ENCODE results near the gene NOCT.

- TF ChIP-seq SP1 (IDR thresholded peaks at IDR 0.05; ENCODE audit: low read depth) (no peak), CTCF (IDR thresholded peaks at IDR 0.05 in 2 of 3, conservative IDR thresholded peaks at IDR 0.05 in 1 of 3; ENCODE audit: borderline replicate concordance in 1 of 3, insufficient read depth in 1 of 3, low read depth in 2 of 3, low read length in 2 of 3) (no peak), SIN3A (IDR thresholded peaks at IDR 0.05; ENCODE audit: low read depth) (no peak)
Observed at GRCh38 chr4:138992676-138993075, 22.9 kb upstream of the NOCT start.

All from HCT116 (cell line).